Right atrium auricular region (tissue), 2 donors: ENCODE results near the gene ELN. TPM values are rescaled to one million over a fixed set of nuclear protein-coding genes. Genes with fewer than 3 reads are reported as not detected.
"Not testable (repeated sequence)": the region's sequence is repeated elsewhere in the genome, so short reads cannot be mapped to it uniquely, and the experiment has no call there.

Source experiments
- DNase-seq: peaks from one replicate; pipeline ENCODE4 v3.0.0-alpha.2; 2019; ENCODE audit warnings: low spot score
- H3K27ac ChIP-seq, 2 donors: fragments of 200-600 bp; sonication (generic); 1 replicate in 1 of 2; 2 replicates in 1 of 2; pipeline ENCODE4 v1.5.1; 2016 to 2019
- H3K27me3 ChIP-seq, 2 donors: fragments of 200-600 bp; sonication (generic); one replicate each; pipeline versions ENCODE4 v1.5.1 to v1.6.0; 2017 to 2019
- H3K36me3 ChIP-seq: fragments of 200-600 bp; sonication (generic); one replicate; pipeline ENCODE4 v1.5.1; 2016
- H3K4me1 ChIP-seq, 2 donors: fragments of 200-600 bp; sonication (generic); one replicate each; pipeline versions ENCODE4 v1.5.1 to v1.6.0; 2017 to 2019
- H3K4me3 ChIP-seq, 2 donors: fragments of 200-600 bp; sonication (generic); 1 replicate in 1 of 2; 2 replicates in 1 of 2; pipeline ENCODE4 v1.5.1; 2017 to 2019; ENCODE audit warnings: mild to moderate bottlenecking in 1 of 2, moderate library complexity in 1 of 2
- H3K9me3 ChIP-seq, 2 donors: fragments of 200-600 bp; sonication (generic); one replicate each; pipeline ENCODE4 v1.5.1; 2019
- total RNA-seq, 2 donors: library from RNA; depleted of rRNA; stranded (reverse); fragments of >200 nt; gene quantifications; one replicate each; pipeline ENCODE4 v1.1.0, GENCODE V29; 2016
- TF ChIP-seq, protein P1 (sequence below), 2 donors: fragments of 200-600 bp; sonication (generic); IDR thresholded peaks; one replicate each; pipeline ENCODE4 v1.5.1; 2019; ENCODE audit warnings: antibody characterized with exemption in 2 of 2

Gene ELN
- total RNA-seq, 2 donors from 2014 or later, result 138 to 149 TPM

DNA sequence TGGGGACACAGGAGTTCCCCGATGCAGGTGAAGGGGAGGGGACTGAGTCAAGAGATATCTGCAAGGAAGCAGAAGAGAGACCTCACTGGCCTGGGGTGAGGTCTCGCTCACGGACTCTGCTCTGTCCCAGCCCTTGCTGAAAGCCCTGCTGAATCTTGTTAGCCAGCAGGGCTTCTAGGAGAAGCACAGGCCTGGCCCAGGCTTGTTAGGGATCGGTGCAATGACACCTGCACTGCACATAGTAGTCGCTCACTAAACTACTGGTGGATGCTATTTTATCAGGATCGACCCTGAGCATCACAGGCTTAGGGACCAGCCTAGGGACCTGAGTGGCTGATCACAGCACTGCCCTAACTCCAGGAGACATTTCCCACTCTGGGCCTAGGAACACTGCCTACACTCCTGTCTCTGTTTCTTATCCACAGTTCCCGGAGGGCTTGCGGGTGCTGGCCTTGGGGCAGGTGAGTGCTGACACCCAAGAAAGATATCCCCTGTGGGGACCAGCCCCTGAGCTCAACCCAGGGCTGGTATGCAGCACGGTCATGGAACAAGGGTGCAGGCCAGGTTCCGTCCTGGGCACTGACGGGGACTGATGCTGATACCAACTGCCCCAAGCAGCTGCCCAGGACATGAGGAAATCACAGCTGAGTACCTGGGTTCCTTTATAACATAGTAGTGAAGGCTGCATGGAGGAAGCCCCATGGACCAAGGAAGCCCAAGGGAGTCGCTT, 13.0 kb downstream of the ELN start:
- Histone ChIP-seq H3K4me3 (no peak overlapping the region), H3K27me3 (no peaks in the 10 kb centered on the region), H3K4me1 (peaks cover 0 to 44% of the 10 kb centered on the region in 2 donors), H3K27ac (no peak overlapping the region), H3K36me3 (peaks cover 80% of the 10 kb centered on the region), H3K9me3 (no peaks in the 10 kb centered on the region)
- TF ChIP-seq, protein P1, sequence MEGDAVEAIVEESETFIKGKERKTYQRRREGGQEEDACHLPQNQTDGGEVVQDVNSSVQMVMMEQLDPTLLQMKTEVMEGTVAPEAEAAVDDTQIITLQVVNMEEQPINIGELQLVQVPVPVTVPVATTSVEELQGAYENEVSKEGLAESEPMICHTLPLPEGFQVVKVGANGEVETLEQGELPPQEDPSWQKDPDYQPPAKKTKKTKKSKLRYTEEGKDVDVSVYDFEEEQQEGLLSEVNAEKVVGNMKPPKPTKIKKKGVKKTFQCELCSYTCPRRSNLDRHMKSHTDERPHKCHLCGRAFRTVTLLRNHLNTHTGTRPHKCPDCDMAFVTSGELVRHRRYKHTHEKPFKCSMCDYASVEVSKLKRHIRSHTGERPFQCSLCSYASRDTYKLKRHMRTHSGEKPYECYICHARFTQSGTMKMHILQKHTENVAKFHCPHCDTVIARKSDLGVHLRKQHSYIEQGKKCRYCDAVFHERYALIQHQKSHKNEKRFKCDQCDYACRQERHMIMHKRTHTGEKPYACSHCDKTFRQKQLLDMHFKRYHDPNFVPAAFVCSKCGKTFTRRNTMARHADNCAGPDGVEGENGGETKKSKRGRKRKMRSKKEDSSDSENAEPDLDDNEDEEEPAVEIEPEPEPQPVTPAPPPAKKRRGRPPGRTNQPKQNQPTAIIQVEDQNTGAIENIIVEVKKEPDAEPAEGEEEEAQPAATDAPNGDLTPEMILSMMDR (IDR thresholded peaks at IDR 0.05), result no peak
- DNase-seq, result no peak

DNA sequence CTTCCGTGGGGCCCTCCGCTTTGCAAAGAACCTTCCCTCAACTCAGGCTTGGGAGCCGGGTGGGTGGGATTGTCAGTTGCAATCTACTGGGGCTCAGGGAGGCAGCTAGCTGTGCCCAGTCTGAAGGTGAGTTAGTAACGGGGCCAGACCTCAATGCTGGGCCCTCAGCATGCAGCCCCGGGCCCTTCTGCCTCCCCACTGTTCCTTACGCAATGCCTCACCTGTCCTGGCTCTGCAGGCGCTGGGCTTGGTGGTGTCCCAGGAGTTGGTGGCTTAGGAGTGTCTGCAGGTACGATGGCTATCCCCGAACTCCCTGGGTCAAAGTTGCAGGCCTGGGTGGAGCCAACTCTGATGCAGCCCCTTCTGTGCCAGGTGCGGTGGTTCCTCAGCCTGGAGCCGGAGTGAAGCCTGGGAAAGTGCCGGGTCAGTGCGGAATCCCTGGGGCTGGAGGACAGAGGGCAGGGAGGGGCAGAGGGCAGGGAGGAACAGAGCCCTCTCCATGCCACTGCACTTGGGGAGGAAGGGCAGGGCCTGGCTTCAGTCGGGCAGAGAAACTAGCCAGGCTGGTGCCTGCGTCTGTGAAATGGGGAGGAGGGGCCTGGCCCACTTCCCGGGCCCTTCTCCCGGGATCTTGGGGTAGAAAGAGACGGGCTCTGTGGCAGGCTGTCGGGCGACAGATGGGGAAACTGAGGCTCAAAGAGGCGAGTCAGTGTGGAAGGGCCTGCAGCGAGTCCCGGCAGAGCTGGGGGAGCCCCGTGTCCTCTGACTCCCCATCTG, 15.0 kb downstream of the ELN start:
- H3K9me3 ChIP-seq, result no peaks in the 10 kb centered on the region
- TF ChIP-seq, protein P1 (IDR thresholded peaks at IDR 0.05), result no peak
- DNase-seq, result no peak

DNA sequence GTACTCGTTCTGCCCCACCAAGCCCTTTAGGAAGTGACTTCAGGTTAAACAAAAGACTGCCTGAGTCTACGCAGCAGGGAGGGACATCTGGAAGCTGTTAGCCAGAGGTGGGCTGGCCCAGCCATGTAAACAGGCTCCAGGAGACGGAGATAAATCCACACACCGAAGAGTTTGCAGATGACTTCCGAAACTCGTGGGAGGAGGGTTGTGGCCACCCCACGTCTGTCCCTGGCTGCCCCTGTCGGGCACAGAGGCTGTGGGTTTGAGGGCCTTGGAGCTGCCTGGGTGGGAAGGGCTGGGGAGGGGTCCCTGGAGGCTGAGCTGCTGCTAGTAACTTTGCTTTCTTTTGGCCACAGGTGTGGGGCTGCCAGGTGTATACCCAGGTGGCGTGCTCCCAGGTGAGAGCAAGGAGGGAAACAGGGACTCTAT, 15.6 kb downstream of the ELN start:
- Histone ChIP-seq H3K9me3 (no peaks in the 10 kb centered on the region), H3K4me3 (no peak overlapping the region), H3K27ac (no peak overlapping the region), H3K27me3 (no peaks in the 10 kb centered on the region), H3K36me3 (peaks cover 89% of the 10 kb centered on the region), H3K4me1 (peaks cover 0 to 19% of the 10 kb centered on the region in 2 donors)
- TF ChIP-seq, protein P1 (IDR thresholded peaks at IDR 0.05), result no peak
- DNase-seq, result no peak

More for the DNA sequence above, 15.0 kb downstream of the ELN start:
- Histone ChIP-seq H3K4me1 (peaks cover 0 to 25% of the 10 kb centered on the region in 2 donors), H3K27ac (no peak overlapping the region), H3K4me3 (no peak overlapping the region), H3K36me3 (peaks cover 83% of the 10 kb centered on the region), H3K27me3 (no peaks in the 10 kb centered on the region)

DNA sequence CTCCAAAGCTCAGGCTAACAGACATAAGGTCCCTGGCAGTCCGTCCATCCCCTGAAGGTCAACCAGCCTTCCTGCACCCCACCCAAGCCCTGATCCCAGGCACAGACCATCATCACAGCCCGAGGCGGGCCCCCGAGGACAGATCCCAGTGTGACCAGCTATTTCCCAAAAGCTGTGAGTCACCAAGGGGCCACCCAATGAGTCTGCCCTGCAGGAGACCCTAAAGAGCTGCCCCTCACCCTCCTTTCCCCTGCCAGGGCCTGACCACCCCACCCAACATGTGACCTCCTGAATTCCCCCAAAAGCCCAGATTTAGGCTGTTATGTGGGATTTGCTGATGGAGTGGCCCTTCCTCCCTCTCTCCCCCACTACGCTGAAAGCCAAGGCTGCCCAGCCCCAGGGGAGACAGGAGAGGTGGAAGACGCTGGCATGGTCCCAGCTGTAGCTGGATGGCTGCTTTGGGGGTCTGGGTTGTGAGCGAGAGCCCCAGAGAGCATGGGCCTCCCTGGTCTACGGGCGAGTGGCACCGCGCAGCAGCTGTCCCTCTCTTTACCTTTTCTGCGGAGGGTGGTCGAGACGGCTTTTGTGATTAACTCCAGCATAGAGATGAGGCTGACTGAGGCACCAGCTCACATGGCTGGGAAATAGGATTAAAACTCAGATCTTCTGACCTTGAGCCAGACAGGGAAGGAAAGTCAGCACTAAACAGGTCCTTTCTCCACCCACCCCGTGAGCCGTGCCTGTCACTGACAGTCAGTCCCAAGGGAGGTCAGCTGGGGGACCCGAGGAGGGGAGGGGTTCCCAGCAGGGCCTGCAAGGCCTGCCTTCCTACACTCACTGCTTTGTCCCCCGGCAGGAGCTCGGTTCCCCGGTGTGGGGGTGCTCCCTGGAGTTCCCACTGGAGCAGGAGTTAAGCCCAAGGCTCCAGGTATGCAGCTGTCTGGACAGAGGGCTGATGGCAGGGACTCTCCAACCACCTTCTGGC, 16.7 kb downstream of the ELN start:
- TF ChIP-seq, protein P1 (IDR thresholded peaks at IDR 0.05), result no peak
- Histone ChIP-seq H3K4me3 (no peak overlapping the region), H3K27ac (no peak overlapping the region), H3K9me3 (no peaks in the 10 kb centered on the region), H3K27me3 (no peaks in the 10 kb centered on the region), H3K4me1 (peaks cover 0 to 8% of the 10 kb centered on the region in 2 donors), H3K36me3 (peaks cover 90% of the 10 kb centered on the region)
- no peak for DNase-seq

DNA sequence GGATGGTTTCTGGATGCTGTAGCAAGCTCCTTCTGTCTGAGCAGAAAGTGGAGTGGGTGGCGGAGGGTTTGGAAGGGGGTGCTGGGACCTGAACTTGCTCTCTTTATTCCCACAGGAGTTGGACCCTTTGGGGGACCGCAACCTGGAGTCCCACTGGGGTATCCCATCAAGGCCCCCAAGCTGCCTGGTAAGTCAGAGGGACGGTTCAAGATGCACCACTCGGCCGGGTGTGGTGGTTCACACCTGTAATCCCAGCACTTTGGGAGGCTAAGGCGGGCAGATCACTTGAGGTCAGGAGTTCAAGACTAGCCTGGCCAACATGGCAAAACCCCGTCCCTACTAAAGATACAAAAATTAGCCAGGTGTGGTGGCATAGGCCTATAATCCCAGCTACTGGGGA, 18.6 kb downstream of the ELN start:
- H3K4me1 ChIP-seq, H3K27me3 ChIP-seq, H3K9me3 ChIP-seq, DNase-seq, H3K27ac ChIP-seq, H3K4me3 ChIP-seq: not testable (repeated sequence)
- H3K36me3 ChIP-seq, result peaks cover 93% of the 10 kb centered on the region
